Measurements from ENCODE around the gene CSHL1.
"Not testable (repeated sequence)": the region's sequence is repeated elsewhere in the genome, so short reads cannot be mapped to it uniquely, and the experiment has no call there.

Gene CSHL1

GRCh38 chr17:63881935-63882601 lies 29.0 kb downstream of the CSHL1 start, which contains the start of gene GH2:
GH2 (minus strand) TSS chr17:63881944; CDS start chr17:63881801, 143 bp downstream.
- peak; percentile 50 for DNase-seq

GRCh38 chr17:63881337-63881736 lies 29.7 kb downstream of the CSHL1 start:
- DNase-seq: not testable (repeated sequence)

- DNase-seq: no peak
These were observed 30.4 kb downstream of the CSHL1 start for GRCh38 chr17:63880706-63881105.

- not testable (repeated sequence) for DNase-seq
These were observed 32.6 kb downstream of the CSHL1 start for GRCh38 chr17:63878413-63878812.

GRCh38 chr17:63874693-63875092 lies 36.4 kb downstream of the CSHL1 start:
- DNase-seq: not testable (repeated sequence)

GRCh38 chr17:63874061-63874626 lies 36.9 kb downstream of the CSHL1 start:
- not testable (repeated sequence) for DNase-seq

GRCh38 chr17:63873577-63873976 lies 37.5 kb downstream of the CSHL1 start, which contains the start of gene CSH2:
CSH2 (minus strand) TSS chr17:63873677; CDS start chr17:63873614, 63 bp downstream.
- not testable (repeated sequence) for DNase-seq

- DNase-seq: not testable (repeated sequence)
These were observed 39.3 kb downstream of the CSHL1 start for GRCh38 chr17:63871646-63872365.

- DNase-seq: not testable (repeated sequence)
These were observed 40.8 kb downstream of the CSHL1 start for GRCh38 chr17:63870292-63870665.

GRCh38 chr17:63869491-63870291 lies 41.4 kb downstream of the CSHL1 start:
- DNase-seq: not testable (repeated sequence)

- DNase-seq: not testable (repeated sequence)
These were observed 44.4 kb downstream of the CSHL1 start for GRCh38 chr17:63866625-63867024.
